ENCODE data around the gene DNAH12. TPM values are rescaled to one million over a fixed set of nuclear protein-coding genes. Genes with fewer than 3 reads are reported as not detected.

The DNAH12 gene
- total RNA-seq, 1 experiment from 2014 or later, result 0.45 TPM

- CTCF ChIA-PET, result no interaction called here
- H3K4me3 Mint-ChIP-seq (ENCODE audit: unreplicated experiment), result no peak overlapping the region
- no peaks in the 10 kb centered on the region for H3K36me3 Mint-ChIP-seq (ENCODE audit: insufficient read depth, unreplicated experiment)
- intact Hi-C loops (cut with micrococcal nuclease; ENCODE audit: unreplicated experiment), result no loop called here
- Histone ChIP-seq H3K4me3 (ENCODE audit: low read depth, low read length) (no peak overlapping the region), H3K27me3 (replicated peaks; ENCODE audit: control insufficient read depth, insufficient read depth, low read length) (no peaks in the 10 kb centered on the region), H3K36me3 (ENCODE audit: control insufficient read depth, insufficient read depth, low read length) (no peaks in the 10 kb centered on the region), H3K4me1 (no peaks in the 10 kb centered on the region), H3K9me3 (no peaks in the 10 kb centered on the region)
- no peaks in the 10 kb centered on the region for H3K27me3 Mint-ChIP-seq (ENCODE audit: insufficient read depth, unreplicated experiment)
- TF ChIP-seq CTCF (IDR thresholded peaks at IDR 0.05; ENCODE audit: insufficient read depth in 1 of 2, low read depth in 1 of 2, low read length in 1 of 2, severe bottlenecking in 1 of 2, unreplicated experiment in 1 of 2), result no peak
- POLR2A ChIA-PET, result no interaction called here
- H3K9me3 Mint-ChIP-seq (ENCODE audit: unreplicated experiment), result no peaks in the 10 kb centered on the region
- no peak for DNase-seq
- BruUV-seq (replicated peaks), result no TSS peak
- H3K27ac Mint-ChIP-seq (ENCODE audit: unreplicated experiment), result no peak overlapping the region
- H3K4me1 Mint-ChIP-seq (ENCODE audit: low read depth, unreplicated experiment), result no peaks in the 10 kb centered on the region
These were observed 268.8 kb downstream of the DNAH12 start for GRCh38 chr3:57275393-57275792.

GRCh38 chr3:57274845-57275244 is 269.3 kb downstream of the DNAH12 start:
- CTCF ChIA-PET, result no interaction called here
- no peak overlapping the region for H3K27ac Mint-ChIP-seq (ENCODE audit: unreplicated experiment)
- no peaks in the 10 kb centered on the region for H3K27me3 ChIP-seq (replicated peaks; ENCODE audit: control insufficient read depth, insufficient read depth, low read length)
- no peak for TF ChIP-seq CTCF (IDR thresholded peaks at IDR 0.05; ENCODE audit: insufficient read depth in 1 of 2, low read depth in 1 of 2, low read length in 1 of 2, severe bottlenecking in 1 of 2, unreplicated experiment in 1 of 2)
- intact Hi-C loops (cut with micrococcal nuclease; ENCODE audit: unreplicated experiment), result no loop called here
- H3K4me1 Mint-ChIP-seq (ENCODE audit: low read depth, unreplicated experiment), result no peaks in the 10 kb centered on the region
- no peak for DNase-seq
- H3K4me1 ChIP-seq, result no peaks in the 10 kb centered on the region
- BruUV-seq (replicated peaks), result no TSS peak
- H3K9me3 ChIP-seq, result no peaks in the 10 kb centered on the region
- no peak overlapping the region for H3K4me3 Mint-ChIP-seq (ENCODE audit: unreplicated experiment)
- H3K36me3 Mint-ChIP-seq (ENCODE audit: insufficient read depth, unreplicated experiment), result no peaks in the 10 kb centered on the region
- POLR2A ChIA-PET, result no interaction called here
- H3K4me3 ChIP-seq (ENCODE audit: low read depth, low read length), result no peak overlapping the region
- no peaks in the 10 kb centered on the region for H3K27me3 Mint-ChIP-seq (ENCODE audit: insufficient read depth, unreplicated experiment)
- H3K36me3 ChIP-seq (ENCODE audit: control insufficient read depth, insufficient read depth, low read length), result no peaks in the 10 kb centered on the region
- no peaks in the 10 kb centered on the region for H3K9me3 Mint-ChIP-seq (ENCODE audit: unreplicated experiment)

GRCh38 chr3:57268416-57268815 is 275.7 kb downstream of the DNAH12 start:
- Mint-ChIP-seq H3K4me1 (ENCODE audit: low read depth, unreplicated experiment) (no peaks in the 10 kb centered on the region), H3K9me3 (ENCODE audit: unreplicated experiment) (peaks cover 15% of the 10 kb centered on the region), H3K36me3 (ENCODE audit: insufficient read depth, unreplicated experiment) (peaks cover 41% of the 10 kb centered on the region), H3K27me3 (ENCODE audit: insufficient read depth, unreplicated experiment) (no peaks in the 10 kb centered on the region), H3K27ac (ENCODE audit: unreplicated experiment) (no peak overlapping the region), H3K4me3 (ENCODE audit: unreplicated experiment) (no peak overlapping the region)
- intact Hi-C loops (cut with micrococcal nuclease; ENCODE audit: unreplicated experiment), result no loop called here
- no peak for DNase-seq
- no peaks in the 10 kb centered on the region for H3K27me3 ChIP-seq (replicated peaks; ENCODE audit: control insufficient read depth, insufficient read depth, low read length)
- POLR2A ChIA-PET, result no interaction called here
- CTCF ChIA-PET, result no interaction called here
- no peak for TF ChIP-seq CTCF (IDR thresholded peaks at IDR 0.05; ENCODE audit: insufficient read depth in 1 of 2, low read depth in 1 of 2, low read length in 1 of 2, severe bottlenecking in 1 of 2, unreplicated experiment in 1 of 2)
- H3K4me3 ChIP-seq (ENCODE audit: low read depth, low read length), result no peak overlapping the region
- no TSS peak for BruUV-seq (replicated peaks)
- no peaks in the 10 kb centered on the region for H3K4me1 ChIP-seq
- H3K9me3 ChIP-seq, result no peaks in the 10 kb centered on the region
- no peaks in the 10 kb centered on the region; the same call in 1 of the 2 replicates for H3K36me3 ChIP-seq (ENCODE audit: control insufficient read depth, insufficient read depth, low read length)

All from Caco-2 (cell line).